H1 (cell line): ENCODE measurements around the gene KCNMA1. TPM values are rescaled to one million over a fixed set of nuclear protein-coding genes. Genes with fewer than 3 reads are reported as not detected.

Experiments
- CTCF ChIA-PET: fragments of 300-600 bp; sonication (Branson Sonifier 250); formaldehyde crosslinking; loops from one replicate; lab custom pipeline; 2021; ENCODE audit not compliant: partially characterized antibody; lab: Charles Lee
- POLR2A ChIA-PET: fragments of 300-600 bp; sonication (Branson Sonifier 250); formaldehyde crosslinking; loops from one replicate; lab custom pipeline; 2021; ENCODE audit warnings: inconsistent platforms; ENCODE audit not compliant: partially characterized antibody; lab: Charles Lee
- DNase-seq, 2 experiments: peaks; one replicate each; pipeline versions ENCODE4 v3.0.0 to v3.0.0-alpha.2; 2010 to 2022; ENCODE audit warnings: low spot score in 2 of 2, low read depth in 1 of 2, mixed read lengths in 1 of 2
- FAIRE-seq: peaks from 2 replicates; lab custom pipeline; 2011; peaks lifted over from hg19 to GRCh38; lab: Jason Lieb, UNC
- H2AFZ ChIP-seq: 2 replicates; pipeline ENCODE4 v1.8.1; 2012; ENCODE audit warnings: low read length, inconsistent platforms
- H2AK5ac ChIP-seq: 2 replicates; pipeline ENCODE4 v1.6.1; 2013; ENCODE audit warnings: low read depth, low read length
- H2BK120ac ChIP-seq: replicated peaks from 2 replicates; pipeline ENCODE3; 2013; ENCODE audit warnings: low read depth, low read length, inconsistent platforms
- H2BK12ac ChIP-seq: 2 replicates; pipeline ENCODE4 v1.6.1; 2013; ENCODE audit warnings: low read depth, low read length
- H2BK15ac ChIP-seq: 2 replicates; pipeline ENCODE4 v1.6.1; 2013; ENCODE audit warnings: low read length
- H2BK20ac ChIP-seq: 2 replicates; pipeline ENCODE4 v1.6.1; 2013; ENCODE audit warnings: low read length
- H2BK5ac ChIP-seq: 2 replicates; pipeline ENCODE4 v1.6.1; 2013; ENCODE audit warnings: low read depth, low read length
- H3K14ac ChIP-seq: 2 replicates; pipeline ENCODE4 v1.6.1; 2013; ENCODE audit warnings: inconsistent platforms; ENCODE audit not compliant: insufficient read length
- H3K18ac ChIP-seq: 2 replicates; pipeline ENCODE4 v1.6.1; 2013; ENCODE audit warnings: low read length; ENCODE audit errors: extremely low read depth
- H3K23ac ChIP-seq: 2 replicates; pipeline ENCODE4 v1.6.1; 2013; ENCODE audit warnings: inconsistent platforms; ENCODE audit not compliant: insufficient read length
- H3K23me2 ChIP-seq: 2 replicates; pipeline ENCODE4 v1.6.1; 2013; ENCODE audit warnings: low read depth, low read length
- H3K27ac ChIP-seq: 2 replicates; pipeline ENCODE4 v1.6.1; 2011; ENCODE audit warnings: low read depth, low read length, inconsistent platforms
- H3K27me3 ChIP-seq, 4 experiments: replicated peaks in 1 of 4; 1 replicate in 1 of 4; 2 replicates in 3 of 4; pipeline versions ENCODE4 v1.6.1 to v1.8.1; 2011 to 2013; ENCODE audit warnings: low read length in 3 of 4, mild to moderate bottlenecking in 3 of 4, inconsistent platforms in 2 of 4, mixed read lengths in 2 of 4, moderate library complexity in 1 of 4; ENCODE audit not compliant: control insufficient read depth in 3 of 4, insufficient read depth in 3 of 4; ENCODE audit errors: extremely low read depth in 1 of 4
- H3K36me3 ChIP-seq, 4 experiments: 2 replicates each; pipeline versions ENCODE4 v1.6.1 to v1.8.1; 2011 to 2013; ENCODE audit warnings: mild to moderate bottlenecking in 4 of 4, low read length in 3 of 4, moderate library complexity in 2 of 4, control low read depth in 1 of 4, inconsistent platforms in 1 of 4; ENCODE audit not compliant: insufficient read depth in 4 of 4, control insufficient read depth in 2 of 4
- H3K4ac ChIP-seq: replicated peaks from 2 replicates; pipeline ENCODE3; 2013; ENCODE audit warnings: low read length, low read depth, mixed read lengths, inconsistent platforms; ENCODE audit not compliant: insufficient read length
- H3K4me1 ChIP-seq, 4 experiments: replicated peaks in 1 of 4; 1 replicate in 1 of 4; 2 replicates in 3 of 4; pipeline versions ENCODE4 v1.6.1 to v1.8.1; 2011 to 2013; ENCODE audit warnings: low read length in 3 of 4, inconsistent platforms in 2 of 4, mixed read lengths in 1 of 4; ENCODE audit not compliant: insufficient read depth in 4 of 4, control insufficient read depth in 3 of 4
- H3K4me2 ChIP-seq, 2 experiments: 2 replicates each; pipeline versions ENCODE4 v1.6.1 to v1.8.1; 2011 to 2013; ENCODE audit warnings: low read depth in 2 of 2, low read length in 2 of 2, control low read depth in 1 of 2, inconsistent platforms in 1 of 2, mild to moderate bottlenecking in 1 of 2; ENCODE audit not compliant: insufficient read depth in 1 of 2
- H3K4me3 ChIP-seq, 4 experiments: fragments of 200-600, 300-600 bp in 1 of 4; sonication (generic), shearing (Covaris generic), sonication (Bioruptor Twin) in 1 of 4; 2 replicates each; pipeline versions ENCODE4 v1.5.1 to v1.8.1; 2011 to 2016; ENCODE audit warnings: low read length in 4 of 4, low read depth in 3 of 4, control low read depth in 2 of 4, inconsistent platforms in 2 of 4, mild to moderate bottlenecking in 2 of 4, mixed read lengths in 1 of 4, moderate library complexity in 1 of 4; ENCODE audit not compliant: insufficient read depth in 2 of 4; ENCODE audit errors: extremely low read depth in 1 of 4
- H3K56ac ChIP-seq: replicated peaks from 2 replicates; pipeline ENCODE3; 2013; ENCODE audit warnings: low read depth, mild to moderate bottlenecking, mixed read lengths, low read length, inconsistent platforms; ENCODE audit not compliant: insufficient read length
- H3K79me1 ChIP-seq: 2 replicates; pipeline ENCODE4 v1.6.1; 2013; ENCODE audit warnings: low read depth, low read length, control low read depth
- H3K79me2 ChIP-seq, 2 experiments: 2 replicates each; pipeline versions ENCODE4 v1.6.1 to v1.8.1; 2012 to 2013; ENCODE audit warnings: low read length in 2 of 2, mild to moderate bottlenecking in 2 of 2, inconsistent platforms in 1 of 2; ENCODE audit not compliant: insufficient read depth in 2 of 2, control insufficient read depth in 1 of 2
- H3K9ac ChIP-seq, 4 experiments: replicated peaks in 1 of 4; 1 replicate in 1 of 4; 2 replicates in 3 of 4; pipeline versions ENCODE4 v1.6.1 to v1.8.1; 2011 to 2013; ENCODE audit warnings: low read depth in 3 of 4, low read length in 3 of 4, control low read depth in 2 of 4, mild to moderate bottlenecking in 2 of 4, moderate library complexity in 2 of 4, inconsistent platforms in 1 of 4; ENCODE audit errors: extremely low read depth in 1 of 4
- H3K9me3 ChIP-seq, 2 experiments: 2 replicates each; pipeline versions ENCODE4 v1.6.1 to v1.8.1; 2012 to 2013; ENCODE audit warnings: mild to moderate bottlenecking in 2 of 2, moderate library complexity in 2 of 2, control low read depth in 1 of 2, inconsistent platforms in 1 of 2, low read depth in 1 of 2, low read length in 1 of 2, mixed read lengths in 1 of 2; ENCODE audit not compliant: insufficient read depth in 2 of 2
- H4K20me1 ChIP-seq, 2 experiments: replicated peaks in 1 of 2; 2 replicates each; pipeline versions ENCODE3 to v1.8.1; 2011 to 2013; ENCODE audit warnings: inconsistent platforms in 2 of 2, low read length in 2 of 2, mild to moderate bottlenecking in 1 of 2; ENCODE audit not compliant: insufficient read depth in 2 of 2, control insufficient read depth in 1 of 2
- H4K5ac ChIP-seq: 2 replicates; pipeline ENCODE4 v1.6.1; 2013; ENCODE audit warnings: low read length, low read depth, mixed read lengths, inconsistent platforms; ENCODE audit not compliant: insufficient read length
- H4K8ac ChIP-seq: 2 replicates; pipeline ENCODE4 v1.8.0; 2013; ENCODE audit warnings: mild to moderate bottlenecking, moderate library complexity, low read length, inconsistent platforms; ENCODE audit not compliant: insufficient read depth; ENCODE audit errors: extremely low read depth
- H4K91ac ChIP-seq: replicated peaks from 2 replicates; pipeline ENCODE3; 2013; ENCODE audit warnings: low read length, mixed read lengths, inconsistent platforms; ENCODE audit not compliant: insufficient read length
- SIN3A ChIP-seq, 2 experiments: IDR thresholded peaks in 1 of 2; conservative IDR thresholded peaks in 1 of 2; 2 replicates each; pipeline ENCODE4 v1.6.1; 2011 to 2012; ENCODE audit warnings: low read length in 2 of 2, improper control_type of control experiment in 1 of 2, low read depth in 1 of 2, mild to moderate bottlenecking in 1 of 2
- ZNF274 ChIP-seq: IDR thresholded peaks from 2 replicates; pipeline ENCODE4 v1.7.0; 2012; ENCODE audit warnings: low read length, borderline replicate concordance; ENCODE audit errors: extremely low read depth
- polyA plus RNA-seq, 7 experiments: library from polyadenylated mRNA; depleted of rRNA in 3 of 7; stranded (reverse) in 5 of 7; unstranded in 2 of 7; fragments of >200 nt in 5 of 7; fragments of 200-250 nt in 2 of 7; gene quantifications; 1 replicate in 5 of 7; 2 replicates in 1 of 7; 4 replicates in 1 of 7; pipeline versions ENCODE4 v1.2.1 to v1.2.3, GENCODE V29; 2011 to 2013; ENCODE audit warnings: missing spikeins in 2 of 7, mixed read lengths in 2 of 7
- total RNA-seq: library from RNA; stranded (reverse); fragmentation: NEBNext Ultra II Directional; extraction: Animal tissue kit (Norgen Biotek cat#: 25700); gene quantifications from 2 replicates; pipeline ENCODE4 v1.2.1, GENCODE V29; 2021

The KCNMA1 gene
- total and polyA plus RNA-seq, 2 of the 8 experiments (the other 6 are each of a cell fraction or from before 2014, with no cell fraction given), result 10.2 to 11.1 TPM

GRCh38 chr10:77497748-77498147 lies 139.9 kb downstream of the KCNMA1 start:
- Histone ChIP-seq H3K9ac (no peak overlapping the region), H2AFZ (no peak overlapping the region), H3K4me3 (no peak overlapping the region), H3K4me2 (no peak overlapping the region), H3K56ac (no peak overlapping the region), H2BK5ac (no peak overlapping the region), H3K79me1 (0 out of 2 replicates have a peak, but pooled peaks cover 2% of the 10 kb centered on the region), H3K18ac (no peak overlapping the region), H3K79me2 (no peaks in the 10 kb centered on the region), H2BK12ac (no peak overlapping the region), H4K91ac (no peak overlapping the region), H3K4ac (no peak overlapping the region), H3K4me1 (peaks cover 2 to 4% (median 3%) of the 10 kb centered on the region in 4 experiments; a peak in 3 of 7 replicates), H3K23me2 (no peaks in the 10 kb centered on the region), H2AK5ac (no peak overlapping the region), H4K8ac (no peak overlapping the region), H3K27me3 (no peaks in the 10 kb centered on the region), H2BK15ac (no peak overlapping the region), H4K20me1 (peaks cover 0 to 2% of the 10 kb centered on the region in 2 experiments), H3K36me3 (no peaks in the 10 kb centered on the region), H3K23ac (no peak overlapping the region), H3K14ac (no peak overlapping the region), H4K5ac (no peak overlapping the region), H3K9me3 (no peaks in the 10 kb centered on the region), H2BK20ac (no peak overlapping the region), H2BK120ac (no peak overlapping the region), H3K27ac (no peak overlapping the region)
- FAIRE-seq (no peak), DNase-seq (no peak)
- TF ChIP-seq SIN3A (conservative IDR thresholded peaks at IDR 0.05 in 1 of 2, IDR thresholded peaks at IDR 0.05 in 1 of 2; ENCODE audit: low read depth in 1 of 2, low read length in 2 of 2) (0 out of 4 replicates have a peak, but pooled peaks of 1 of the 2 experiments have one; percentile 27), ZNF274 (no peak)
- CTCF ChIA-PET, result interaction anchor here (0.9 to 6.4 kb wide), 8 partner anchors 7 to 307 kb away, joined by 3 to 55 read pairs (median 3); no protein-coding TSS in a partner anchor
- POLR2A ChIA-PET, result no interaction called here
